NB4 (cell line): ENCODE data around the gene GALK1.

Experiments
- CTCF ChIP-seq: IDR thresholded peaks from one replicate; pipeline ENCODE4 v1.5.1; 2012; ENCODE audit warnings: low read depth, low read length
- MYC ChIP-seq: IDR thresholded peaks from 2 replicates; pipeline ENCODE4 v1.6.1; 2011; ENCODE audit warnings: low read depth, low read length
- POLR2A ChIP-seq: IDR thresholded peaks from 2 replicates; pipeline ENCODE4 v1.6.1; 2011; ENCODE audit warnings: mild to moderate bottlenecking; ENCODE audit not compliant: insufficient read length; ENCODE audit errors: extremely low read depth
- TF ChIP-seq, protein P1 (sequence below): IDR thresholded peaks from 2 replicates; pipeline ENCODE4 v1.6.1; 2011; ENCODE audit warnings: low read depth, low read length

DNA sequence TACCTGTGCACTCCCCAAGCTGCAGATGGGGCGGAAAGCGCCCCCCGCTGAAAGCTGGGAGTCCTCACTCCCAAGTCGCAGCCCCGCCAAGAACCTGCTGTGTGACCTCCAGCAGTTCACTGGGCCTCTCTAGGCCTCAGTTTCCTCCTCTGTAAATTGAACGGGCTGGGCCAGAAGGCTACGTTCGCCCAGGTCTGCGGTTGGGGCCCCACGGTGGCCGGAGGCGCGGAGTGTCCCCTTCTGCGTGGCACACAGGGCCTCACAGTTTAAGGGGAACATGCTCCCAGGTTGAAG, 628 bp downstream of the GALK1 start:
- TF ChIP-seq CTCF = no peak
- no peak for TF ChIP-seq POLR2A
- no peak for TF ChIP-seq MYC
- TF ChIP-seq, protein P1, sequence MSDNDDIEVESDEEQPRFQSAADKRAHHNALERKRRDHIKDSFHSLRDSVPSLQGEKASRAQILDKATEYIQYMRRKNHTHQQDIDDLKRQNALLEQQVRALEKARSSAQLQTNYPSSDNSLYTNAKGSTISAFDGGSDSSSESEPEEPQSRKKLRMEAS = no peak
